Measurements from ENCODE around the gene AHI1.

AHI1 gene

GRCh38 chr6:135449246-135449645 lies 48.3 kb downstream of the AHI1 start:
- DNase-seq: no peak

GRCh38 chr6:135440087-135440792 lies 57.3 kb downstream of the AHI1 start:
- DNase-seq: no peak

GRCh38 chr6:135439549-135439948 lies 58.0 kb downstream of the AHI1 start:
- no peak for DNase-seq

- DNase-seq: no peak
Measured at GRCh38 chr6:135438907-135439535, 58.5 kb downstream of the AHI1 start.

- no peak for DNase-seq
Measured at GRCh38 chr6:135434991-135435390, 62.5 kb downstream of the AHI1 start.

GRCh38 chr6:135434095-135434494 lies 63.4 kb downstream of the AHI1 start:
- no peak for DNase-seq

- no peak for DNase-seq
Measured at GRCh38 chr6:135428078-135428477, 69.5 kb downstream of the AHI1 start.

- DNase-seq: no peak
Measured at GRCh38 chr6:135426833-135427232, 70.7 kb downstream of the AHI1 start.

GRCh38 chr6:135424385-135424784 lies 73.2 kb downstream of the AHI1 start:
- DNase-seq: no peak

GRCh38 chr6:135423649-135424128 lies 73.9 kb downstream of the AHI1 start:
- DNase-seq: peak; percentile 6

GRCh38 chr6:135419162-135419561 lies 78.4 kb downstream of the AHI1 start:
- DNase-seq: no peak

GRCh38 chr6:135418040-135418760 lies 79.3 kb downstream of the AHI1 start:
- DNase-seq: no peak

- DNase-seq: no peak
Measured at GRCh38 chr6:135412761-135413160, 84.8 kb downstream of the AHI1 start.

GRCh38 chr6:135411849-135412248 lies 85.7 kb downstream of the AHI1 start:
- DNase-seq: no peak

GRCh38 chr6:135411339-135411738 lies 86.2 kb downstream of the AHI1 start:
- DNase-seq: no peak

- DNase-seq: no peak
Measured at GRCh38 chr6:135410856-135411255, 86.7 kb downstream of the AHI1 start.

- DNase-seq: no peak
Measured at GRCh38 chr6:135403584-135403983, 94.0 kb downstream of the AHI1 start.

- no peak for DNase-seq
Measured at GRCh38 chr6:135402311-135402710, 95.2 kb downstream of the AHI1 start.

GRCh38 chr6:135397172-135397952 lies 100.2 kb downstream of the AHI1 start:
- no peak for DNase-seq

- DNase-seq: no peak
Measured at GRCh38 chr6:135395136-135395535, 102.4 kb downstream of the AHI1 start.

GRCh38 chr6:135393289-135393688 lies 104.3 kb downstream of the AHI1 start:
- no peak for DNase-seq

- no peak for DNase-seq
Measured at GRCh38 chr6:135390458-135390857, 107.1 kb downstream of the AHI1 start.

- DNase-seq: no peak
Measured at GRCh38 chr6:135385299-135385698, 112.2 kb downstream of the AHI1 start.
